Measurements from ENCODE around the gene OAF. TPM values are rescaled to one million over a fixed set of nuclear protein-coding genes. Genes with fewer than 3 reads are reported as not detected.

OAF gene
- polyA plus RNA-seq, 1 experiment = 47.5 TPM

GRCh38 chr11:120217526-120217925 lies 6.7 kb downstream of the OAF start:
- POLR2A ChIA-PET = no interaction called here
- DNase-seq (ENCODE audit: low read depth) = no peak
- H3K27me3 ChIP-seq (ENCODE audit: control insufficient read depth, insufficient read depth, low read length) = no peaks in the 10 kb centered on the region
- no peak for TF ChIP-seq CTCF (IDR thresholded peaks at IDR 0.05; ENCODE audit: insufficient read depth, low read depth, low read length)
- H3K36me3 ChIP-seq (ENCODE audit: control insufficient read depth, insufficient read depth, low read length) = peaks cover 8% of the 10 kb centered on the region; the same call in 1 of the 2 replicates
- no peak overlapping the region for H3K4me3 ChIP-seq (ENCODE audit: low read depth, low read length)
- CTCF ChIA-PET = interaction anchor here (1.5 kb wide), 1 partner anchor 83 kb away, joined by 3 read pairs; no protein-coding TSS in a partner anchor

GRCh38 chr11:120217941-120218694 lies 7.3 kb downstream of the OAF start:
- Histone ChIP-seq H3K36me3 (ENCODE audit: control insufficient read depth, insufficient read depth, low read length) (peaks cover 8% of the 10 kb centered on the region; the same call in 1 of the 2 replicates), H3K4me3 (ENCODE audit: low read depth, low read length) (no peak overlapping the region), H3K27me3 (ENCODE audit: control insufficient read depth, insufficient read depth, low read length) (no peaks in the 10 kb centered on the region)
- no peak for TF ChIP-seq CTCF (IDR thresholded peaks at IDR 0.05; ENCODE audit: insufficient read depth, low read depth, low read length)
- no peak for DNase-seq (ENCODE audit: low read depth)
- ChIA-PET CTCF (interaction anchor here (1.1 to 1.5 kb wide), 2 partner anchors 12 to 82 kb away, joined by 3 to 4 read pairs; no protein-coding TSS in a partner anchor), POLR2A (no interaction called here)

- no peak for DNase-seq (ENCODE audit: low read depth)
- H3K4me3 ChIP-seq (ENCODE audit: low read depth, low read length) = no peak overlapping the region
- H3K27me3 ChIP-seq (ENCODE audit: control insufficient read depth, insufficient read depth, low read length) = no peaks in the 10 kb centered on the region
- ChIA-PET POLR2A (no interaction called here), CTCF (interaction anchor here (1.1 kb wide), 1 partner anchor 12 kb away, joined by 4 read pairs; no protein-coding TSS in a partner anchor)
- TF ChIP-seq CTCF (IDR thresholded peaks at IDR 0.05; ENCODE audit: insufficient read depth, low read depth, low read length) = no peak
- peaks cover 8% of the 10 kb centered on the region; the same call in 1 of the 2 replicates for H3K36me3 ChIP-seq (ENCODE audit: control insufficient read depth, insufficient read depth, low read length)
Observed at GRCh38 chr11:120218695-120219033, 7.8 kb downstream of the OAF start.

GRCh38 chr11:120219232-120219937 lies 8.6 kb downstream of the OAF start:
- Histone ChIP-seq H3K36me3 (ENCODE audit: control insufficient read depth, insufficient read depth, low read length) (peaks cover 8% of the 10 kb centered on the region; the same call in 1 of the 2 replicates), H3K4me3 (ENCODE audit: low read depth, low read length) (no peak overlapping the region), H3K27me3 (ENCODE audit: control insufficient read depth, insufficient read depth, low read length) (no peaks in the 10 kb centered on the region)
- TF ChIP-seq CTCF (IDR thresholded peaks at IDR 0.05; ENCODE audit: insufficient read depth, low read depth, low read length) = no peak
- DNase-seq (ENCODE audit: low read depth) = no peak
- ChIA-PET POLR2A (no interaction called here), CTCF (interaction anchor here (0.9 to 1.7 kb wide), 4 partner anchors 10 to 41 kb away, joined by 3 to 7 read pairs (median 4); no protein-coding TSS in a partner anchor)

Measured in BJ (cell line).